ENCODE results near the gene USP27X.

USP27X gene

GRCh38 chrX:49878834-49879655 is at the start of gene USP27X:
Gene USP27X, plus strand, starts transcription at chrX:49879484. Its CDS starts 824 bp downstream, at chrX:49880308.
- DNase-seq = peak; percentile 79

- no peak for DNase-seq
Measured at GRCh38 chrX:49838374-49838773, 40.9 kb upstream of the USP27X start.

DNA sequence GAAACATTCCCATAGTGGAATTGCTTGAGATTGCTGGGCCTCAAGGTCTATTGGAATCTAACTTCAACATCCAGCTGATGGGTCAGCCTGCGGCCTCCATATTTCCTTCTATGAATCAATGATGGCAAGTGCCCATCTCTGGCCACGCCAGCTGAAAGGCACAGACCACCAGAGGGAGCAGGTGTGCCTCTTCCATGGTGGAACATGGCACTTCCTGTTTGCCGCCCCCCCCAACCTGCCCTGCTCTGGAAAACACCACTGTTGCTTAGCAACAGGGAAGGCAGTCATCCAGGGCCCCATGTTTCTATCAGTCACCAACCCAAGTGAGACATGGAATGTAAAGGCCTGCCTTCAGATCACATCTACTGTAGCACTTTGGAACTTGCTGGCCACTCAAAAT is 38.6 kb upstream of the USP27X start:
- DNase-seq = peak; percentile 35

DNA sequence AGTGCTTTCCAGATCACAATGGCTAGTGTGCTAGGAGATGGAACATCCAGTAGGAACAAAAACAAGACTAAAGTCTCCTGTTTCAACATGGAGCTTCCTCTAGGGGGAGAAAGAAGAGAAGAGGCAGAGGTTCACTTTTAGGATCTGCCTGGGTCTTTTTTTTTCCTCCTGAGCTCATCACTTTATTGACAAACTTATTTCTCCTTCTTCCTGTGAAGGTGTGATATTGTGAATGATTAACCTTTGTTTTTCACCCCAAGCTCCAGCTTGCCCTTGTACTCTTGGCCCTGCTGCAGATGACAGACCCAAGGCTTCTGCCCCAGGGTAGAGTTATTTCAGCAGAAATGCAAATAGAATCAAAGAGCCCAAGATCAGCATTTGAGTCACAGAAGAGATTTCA is 36.7 kb upstream of the USP27X start:
- no peak for DNase-seq

- no peak for DNase-seq
Measured at GRCh38 chrX:49844611-49845010, 34.7 kb upstream of the USP27X start.

GRCh38 chrX:49845701-49846403 is 33.4 kb upstream of the USP27X start:
- no peak for DNase-seq

DNA sequence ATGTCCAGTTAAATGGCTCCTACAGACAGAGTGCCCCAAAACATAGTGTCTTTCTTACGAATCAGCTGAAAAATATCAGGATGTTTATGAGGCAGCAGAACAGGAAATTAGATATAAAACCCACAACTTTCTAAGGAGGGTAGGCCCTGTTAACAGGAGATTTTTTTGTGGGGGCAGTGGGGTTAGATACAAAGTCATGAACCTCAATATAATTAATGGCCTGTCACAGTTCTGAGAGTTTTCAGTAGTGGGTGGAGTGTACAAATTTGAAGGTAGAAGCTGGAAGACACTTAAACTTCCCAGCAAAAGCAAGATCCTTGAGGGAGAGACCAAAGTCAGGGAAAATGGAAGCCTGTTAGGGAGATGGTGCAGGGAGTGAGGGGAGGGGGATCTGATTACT is 32.8 kb upstream of the USP27X start:
- DNase-seq = no peak

- no peak for DNase-seq
Measured at GRCh38 chrX:49848275-49848674, 31.0 kb upstream of the USP27X start.

DNA sequence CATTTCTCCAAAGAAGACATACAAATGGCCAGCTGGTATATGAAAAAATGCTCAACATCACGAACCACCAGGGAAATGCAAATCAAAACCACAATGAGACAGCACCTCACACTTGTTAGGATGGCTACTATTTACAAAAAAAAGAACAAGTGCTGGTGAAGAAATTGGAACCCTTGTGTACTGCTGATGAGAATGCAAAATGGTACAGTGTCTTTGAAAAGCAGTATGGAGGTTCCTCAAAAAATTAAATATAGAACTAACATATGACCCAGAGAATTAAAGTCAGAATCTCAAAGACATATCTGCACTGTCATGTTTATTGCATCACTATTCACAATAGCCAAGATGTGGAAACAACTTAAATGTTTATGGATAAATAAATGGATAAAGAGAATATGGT is 29.3 kb upstream of the USP27X start:
- DNase-seq = no peak

DNA sequence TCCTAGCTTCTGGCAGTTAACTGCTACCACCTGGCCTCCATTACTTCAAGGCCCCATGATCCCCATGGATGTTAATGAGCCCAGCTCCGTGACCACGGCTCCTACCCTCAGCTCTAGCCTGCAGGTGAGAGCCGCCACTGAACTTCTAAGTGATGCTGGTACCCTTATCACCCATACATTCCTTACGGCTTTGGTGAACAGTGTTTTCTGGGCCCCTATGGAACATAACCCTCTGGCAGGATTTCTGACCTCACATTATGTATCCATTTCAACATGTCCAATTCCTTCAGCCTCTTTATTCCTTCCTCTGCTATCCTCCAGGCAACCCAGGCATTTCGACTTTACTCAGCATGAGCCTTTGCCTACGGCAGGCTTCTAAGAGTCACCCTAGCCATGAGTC is 25.6 kb upstream of the USP27X start:
- DNase-seq = no peak

DNA sequence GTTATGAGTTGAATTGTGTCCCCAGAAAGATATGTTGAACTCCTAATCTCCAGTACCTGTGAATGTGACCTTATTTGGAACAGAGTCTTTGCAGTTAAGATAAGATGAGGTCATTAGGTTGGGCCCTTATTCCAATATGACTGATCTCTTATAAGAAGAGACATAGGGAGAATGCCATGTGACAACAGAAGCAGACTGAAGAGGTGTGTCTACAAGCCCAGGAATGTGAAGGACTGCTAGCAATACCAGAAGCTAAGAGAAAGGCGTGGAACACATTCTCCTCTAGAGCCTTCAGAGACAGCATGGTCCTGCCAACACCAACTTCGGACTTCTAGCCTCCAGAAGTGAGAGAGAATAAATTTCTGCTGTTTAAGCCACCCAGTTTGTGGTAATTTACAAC is 22.5 kb upstream of the USP27X start:
- DNase-seq = no peak

DNA sequence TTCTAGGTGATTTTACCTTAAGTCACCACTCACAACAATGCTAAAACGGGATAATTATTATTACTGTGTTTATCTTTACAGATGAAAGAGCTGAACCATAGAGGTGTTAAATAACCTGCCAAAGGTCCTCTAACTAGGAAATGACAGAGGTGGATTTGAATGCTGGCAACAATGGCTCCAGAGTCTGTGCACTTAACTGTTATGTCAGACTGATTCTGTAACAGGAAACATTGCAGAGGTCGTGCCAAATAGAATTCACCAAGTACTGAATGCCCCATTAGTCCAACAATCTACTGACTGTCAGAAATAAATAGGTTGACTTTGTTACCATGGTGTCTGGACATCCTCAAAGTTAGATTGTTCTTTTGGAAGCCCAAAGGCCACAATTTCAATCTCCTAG is 20.9 kb upstream of the USP27X start:
- no peak for DNase-seq

DNA sequence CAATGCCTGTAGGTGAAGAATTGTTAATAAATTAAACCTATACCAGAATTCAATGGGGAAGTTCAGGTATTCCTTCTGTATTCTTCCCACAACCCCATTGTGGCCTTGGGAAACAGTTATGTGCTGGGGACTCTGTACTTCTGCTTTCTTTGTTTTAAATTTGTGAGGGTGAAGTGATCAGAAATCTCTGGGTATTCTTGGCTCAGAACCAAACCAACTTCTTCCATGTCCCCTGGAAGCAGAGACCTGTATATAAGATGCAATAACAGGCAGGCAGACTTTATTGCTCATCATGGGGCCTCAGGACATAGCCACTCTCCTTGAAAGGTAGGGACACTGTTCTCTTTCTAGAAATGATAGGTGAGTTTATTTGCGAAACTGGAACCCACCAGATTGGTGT is 19.8 kb upstream of the USP27X start:
- no peak for DNase-seq

- DNase-seq = no peak
Measured at GRCh38 chrX:49860867-49861535, 18.3 kb upstream of the USP27X start.

DNA sequence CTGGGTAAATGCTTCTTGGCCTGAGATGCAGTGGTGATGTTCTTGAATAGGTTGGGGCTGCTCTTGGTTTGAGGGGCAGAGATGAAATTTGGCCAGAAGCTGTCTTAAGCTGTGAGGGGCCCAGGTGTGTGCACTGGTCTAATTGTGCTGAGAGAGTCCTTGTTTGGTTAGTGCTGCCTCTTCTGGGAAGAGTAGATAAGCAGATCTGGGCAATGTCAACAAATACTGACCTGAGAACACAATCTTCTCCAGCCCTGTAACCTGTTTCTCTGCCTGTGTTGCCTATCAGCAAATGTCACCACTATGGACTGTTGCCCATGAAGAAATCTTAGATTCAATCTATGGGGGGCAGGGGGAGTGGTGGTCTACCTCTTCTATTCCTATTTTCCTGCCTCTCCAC is 17.2 kb upstream of the USP27X start:
- no peak for DNase-seq

DNA sequence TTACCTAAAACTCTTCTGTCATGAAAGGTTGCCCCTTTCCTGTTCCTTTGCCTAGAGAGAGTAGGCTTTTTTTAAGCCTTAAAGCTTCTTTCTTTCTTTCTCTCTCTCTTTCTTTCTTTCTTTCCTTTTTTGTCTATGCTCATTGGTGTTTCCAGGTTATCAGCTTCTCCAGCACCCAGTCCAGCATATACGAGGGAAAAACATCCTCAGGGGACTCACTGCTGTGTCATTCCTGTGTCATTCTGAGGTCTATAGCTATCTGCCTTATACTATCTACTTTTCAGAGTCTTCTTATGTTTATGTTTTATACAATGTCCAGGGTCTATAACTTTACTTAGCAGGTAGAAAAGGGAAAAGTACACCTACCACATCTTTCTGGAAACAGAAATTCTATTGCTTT is 10.5 kb upstream of the USP27X start:
- no peak for DNase-seq

DNA sequence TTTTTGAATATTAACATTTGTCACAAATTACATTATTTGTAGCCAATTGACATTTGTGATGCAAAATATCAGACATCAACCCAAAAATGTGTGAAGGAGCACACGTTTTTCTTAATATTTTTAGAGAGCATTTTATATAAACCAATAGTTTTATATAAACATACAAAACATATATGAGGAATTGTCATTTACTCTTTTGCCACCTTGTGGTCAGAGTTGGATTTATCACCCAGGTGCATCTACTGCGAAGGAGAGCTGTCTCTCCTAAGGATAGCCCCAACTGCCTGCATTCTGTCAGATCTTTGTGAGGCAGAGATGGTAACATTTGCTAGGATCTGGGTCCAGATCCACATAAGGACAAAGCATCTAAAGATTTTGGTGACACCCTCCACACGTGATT is 2.5 kb upstream of the USP27X start:
- no peak for DNase-seq

GRCh38 chrX:49877397-49878101 is 1.7 kb upstream of the USP27X start:
- no peak for DNase-seq

GRCh38 chrX:49878128-49878833 is 1.0 kb upstream of the USP27X start:
- no peak for DNase-seq

GRCh38 chrX:49879656-49880277 is 483 bp downstream of the USP27X start:
- no peak for DNase-seq

- DNase-seq = no peak
Measured at GRCh38 chrX:49880668-49881067, 1.4 kb downstream of the USP27X start.

DNA sequence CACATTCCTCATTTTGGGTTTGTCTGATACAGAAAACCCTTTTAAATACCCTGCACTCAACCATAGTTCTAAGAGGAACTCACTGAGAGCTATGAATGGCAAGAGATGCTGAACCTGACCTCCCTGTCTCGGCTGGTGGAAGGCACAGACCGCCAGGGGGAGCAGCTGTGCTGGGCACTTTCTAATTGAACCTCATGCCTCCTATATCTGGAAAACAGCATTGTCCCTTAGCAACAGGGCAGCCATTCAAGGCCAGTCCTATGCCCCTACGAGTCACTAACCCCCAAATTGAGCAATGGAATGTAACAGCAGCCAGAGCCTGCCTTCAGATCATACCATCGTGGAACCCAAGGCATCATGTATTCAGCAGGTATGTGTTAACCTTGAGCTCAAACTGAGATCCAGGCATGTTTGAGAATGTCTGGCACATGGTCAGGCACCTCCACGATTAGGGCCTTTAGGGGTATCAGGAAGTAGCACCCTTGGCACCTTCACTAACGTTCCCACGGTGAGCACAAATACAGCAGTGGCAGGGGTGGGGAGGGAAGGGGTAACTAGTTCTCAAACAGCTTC is 5.1 kb downstream of the USP27X start:
- peak; percentile 60 for DNase-seq

All from activated CD8-positive, alpha-beta memory T cell treated with anti-CD3 and anti-CD28 coated beads, Interleukin-2, amount 50 U/mL, for 4 hours (primary cell).